GM19099 (cell line): Measurements from ENCODE around the gene FN1.

Source experiments
- POLR2A ChIP-seq: IDR thresholded peaks from 3 replicates; pipeline ENCODE4 v1.6.1; 2011; ENCODE audit warnings: low read depth; ENCODE audit not compliant: insufficient read length; ENCODE audit errors: extremely low read depth

Gene FN1

DNA sequence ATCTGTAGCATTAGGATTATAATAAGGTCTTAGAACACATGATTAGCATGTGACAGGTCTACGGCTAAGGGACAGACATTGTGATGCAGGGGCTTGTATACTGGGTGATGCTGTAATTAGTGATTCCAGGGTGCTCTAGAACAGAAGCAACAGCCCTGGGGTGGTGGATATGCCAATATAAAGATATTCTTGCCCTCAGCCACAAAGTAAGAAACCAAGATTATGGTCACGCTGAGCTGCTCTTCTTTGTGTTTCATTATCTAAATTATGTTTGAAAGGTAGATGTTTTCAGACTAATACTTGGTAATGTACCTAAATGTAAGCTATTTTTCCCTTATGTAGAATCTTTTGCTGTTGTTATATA is 45.3 kb downstream of the FN1 start:
- no peak for TF ChIP-seq POLR2A

DNA sequence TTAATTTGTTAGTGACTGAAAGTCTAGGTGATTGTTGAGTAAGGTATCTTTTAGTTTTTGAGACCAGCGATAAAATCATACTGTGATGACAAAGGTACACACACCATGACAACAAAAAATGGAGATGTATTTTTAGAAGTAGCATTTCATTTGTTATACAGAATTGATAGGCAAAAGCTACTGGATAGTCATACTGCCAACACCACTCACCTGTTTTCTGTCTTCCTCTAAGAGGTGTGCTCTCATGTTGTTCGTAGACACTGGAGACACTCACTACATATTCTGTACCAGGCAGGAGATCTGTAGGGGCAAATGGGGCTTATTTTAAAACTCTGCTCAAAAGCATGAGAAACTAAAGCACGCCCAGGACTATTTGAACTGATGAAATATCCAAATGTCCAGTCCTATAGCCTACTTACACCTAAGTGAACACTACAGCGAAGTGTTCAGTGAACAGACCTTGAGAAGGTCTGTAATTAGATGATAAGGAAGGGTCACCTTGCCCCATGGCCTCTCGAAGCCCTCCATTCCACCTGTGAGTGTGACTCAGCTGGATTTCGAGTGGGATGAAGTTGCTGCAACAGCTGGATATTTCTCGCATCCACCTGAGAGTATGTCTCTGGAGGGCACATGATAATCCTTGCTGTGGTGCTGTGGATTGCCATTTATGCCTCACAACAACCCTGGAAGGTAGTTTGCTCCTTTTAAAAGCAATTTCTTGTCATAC is 47.7 kb downstream of the FN1 start:
- TF ChIP-seq POLR2A: no peak

DNA sequence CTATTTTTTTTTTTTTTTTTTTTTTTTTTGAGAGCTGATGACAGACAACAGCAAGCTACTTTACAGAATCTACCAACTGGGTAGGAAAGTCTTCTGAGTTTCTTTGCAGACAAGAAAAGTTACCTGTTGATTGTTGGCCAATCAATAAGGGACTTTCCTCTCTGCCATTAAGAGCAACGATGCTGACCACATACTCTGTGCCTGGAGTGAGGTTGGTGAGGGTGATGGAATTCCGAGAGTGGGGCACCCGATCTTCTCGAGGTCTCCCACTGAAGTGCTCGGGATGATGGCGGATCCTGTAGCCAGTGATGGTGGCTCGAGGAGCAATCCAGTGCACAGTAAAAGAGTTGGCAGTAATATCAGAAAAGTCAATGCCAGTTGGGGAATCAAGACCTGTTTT is 49.3 kb downstream of the FN1 start:
- no peak for TF ChIP-seq POLR2A

DNA sequence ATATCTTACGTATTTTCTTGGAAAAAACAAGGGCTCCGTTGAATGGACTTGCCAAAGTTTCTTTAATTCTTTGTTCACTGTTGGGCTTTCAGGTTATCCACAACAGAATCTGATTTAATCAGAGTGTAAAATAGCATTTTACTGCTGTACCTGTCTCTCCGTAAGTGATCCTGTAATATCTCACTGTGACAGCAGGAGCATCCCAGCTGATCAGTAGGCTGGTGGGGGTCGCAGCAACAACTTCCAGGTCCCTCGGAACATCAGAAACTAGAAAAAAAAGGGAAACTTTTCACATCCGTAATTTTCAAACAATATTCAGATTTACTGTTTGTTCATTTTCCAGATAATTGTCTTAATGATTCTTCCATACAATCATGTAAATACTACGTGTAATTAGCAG is 51.2 kb downstream of the FN1 start:
- no peak for TF ChIP-seq POLR2A

DNA sequence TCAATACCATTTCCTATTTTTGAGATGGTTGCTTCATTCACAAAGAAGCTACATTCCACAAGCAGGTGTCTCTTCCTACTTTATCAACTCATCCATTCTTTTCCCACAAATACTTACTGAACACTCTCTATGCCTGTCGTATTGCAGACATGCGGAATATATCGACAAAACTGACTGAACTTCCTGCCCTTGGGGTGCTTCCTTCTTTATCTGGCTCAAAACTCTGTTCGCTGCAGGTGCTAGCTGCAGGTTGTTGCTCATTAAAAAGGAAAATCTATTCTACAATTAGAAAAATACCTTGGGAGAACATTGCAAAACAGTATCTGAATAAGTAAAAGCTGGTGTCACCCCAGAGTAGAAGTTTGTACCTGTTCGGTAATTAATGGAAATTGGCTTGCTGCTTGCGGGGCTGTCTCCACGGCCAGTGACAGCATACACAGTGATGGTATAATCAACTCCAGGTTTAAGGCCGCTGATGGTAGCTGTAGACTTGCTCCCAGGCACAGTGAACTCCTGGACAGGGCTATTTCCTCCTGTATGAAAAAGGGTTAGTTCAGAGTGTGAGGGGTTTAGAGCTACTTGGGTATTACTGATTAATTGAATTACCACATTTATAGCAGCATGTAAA is 52.1 kb downstream of the FN1 start:
- TF ChIP-seq POLR2A: no peak

DNA sequence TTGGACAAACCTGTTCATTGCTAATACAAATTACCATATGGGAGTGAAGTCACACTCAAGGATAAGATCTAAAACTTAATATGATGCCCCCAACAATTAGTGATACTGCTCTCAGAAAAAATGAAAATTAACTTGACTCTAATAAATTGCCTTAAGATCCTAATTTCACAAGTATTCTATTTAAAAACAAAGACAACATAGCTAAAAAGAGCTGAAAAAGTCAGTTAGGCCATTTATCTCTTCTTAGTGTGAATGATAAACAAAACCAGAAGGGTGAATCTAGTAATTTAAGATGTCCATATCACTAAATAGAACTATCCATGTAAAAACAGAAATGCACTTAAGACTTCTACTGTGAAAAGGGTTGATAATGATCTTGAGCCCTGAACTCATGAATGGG is 53.4 kb downstream of the FN1 start:
- no peak for TF ChIP-seq POLR2A

DNA sequence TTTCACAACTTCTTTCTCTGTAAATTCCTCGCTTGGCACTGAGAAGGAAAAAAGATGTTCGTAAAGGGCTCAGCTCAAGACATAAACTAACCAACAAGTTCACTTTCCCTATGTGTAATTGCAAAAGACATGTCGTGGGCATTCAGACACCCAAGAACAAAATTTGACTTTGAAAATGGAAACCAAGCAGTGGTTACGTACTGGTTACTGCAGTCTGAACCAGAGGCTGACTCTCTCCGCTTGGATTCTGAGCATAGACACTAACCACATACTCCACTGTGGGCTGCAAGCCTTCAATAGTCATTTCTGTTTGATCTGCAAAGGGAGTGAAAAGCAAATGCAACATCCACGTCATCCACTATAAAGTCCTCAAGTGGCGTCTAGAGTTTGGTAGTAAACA is 53.9 kb downstream of the FN1 start:
- TF ChIP-seq POLR2A: no peak

DNA sequence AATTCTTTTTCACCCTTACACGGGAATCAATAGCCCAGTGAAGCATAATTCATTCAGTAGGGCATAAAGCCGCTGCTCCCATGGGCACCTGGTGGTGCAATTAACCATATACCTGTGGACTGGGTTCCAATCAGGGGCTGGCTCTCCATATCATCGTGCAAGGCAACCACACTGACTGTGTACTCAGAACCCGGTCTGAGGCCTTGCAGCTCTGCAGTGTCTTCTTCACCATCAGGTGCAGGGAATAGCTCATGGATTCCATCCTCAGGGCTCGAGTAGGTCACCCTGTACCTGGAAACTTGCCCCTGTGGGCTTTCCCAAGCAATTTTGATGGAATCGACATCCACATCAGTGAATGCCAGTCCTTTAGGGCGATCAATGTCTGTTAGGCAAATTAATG is 55.2 kb downstream of the FN1 start:
- no peak for TF ChIP-seq POLR2A

DNA sequence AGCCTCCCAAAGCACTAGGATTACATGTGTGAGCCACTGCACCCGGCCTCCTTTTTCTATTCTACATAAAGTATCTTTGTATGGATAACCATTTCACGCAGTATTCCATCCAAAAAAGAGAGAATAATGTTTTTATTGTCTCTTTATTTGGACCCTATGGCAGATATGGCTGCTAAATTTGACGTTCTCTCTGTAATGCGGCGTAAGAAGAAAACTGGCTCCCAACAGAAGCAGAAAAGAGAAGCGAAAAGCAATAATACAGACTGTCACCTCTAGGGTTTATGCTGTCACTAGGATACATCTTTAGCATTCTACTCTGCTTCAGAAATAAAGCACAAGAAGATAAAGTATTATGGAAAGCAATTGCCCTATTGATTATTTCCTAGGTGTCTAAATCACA is 55.9 kb downstream of the FN1 start:
- TF ChIP-seq POLR2A: no peak

DNA sequence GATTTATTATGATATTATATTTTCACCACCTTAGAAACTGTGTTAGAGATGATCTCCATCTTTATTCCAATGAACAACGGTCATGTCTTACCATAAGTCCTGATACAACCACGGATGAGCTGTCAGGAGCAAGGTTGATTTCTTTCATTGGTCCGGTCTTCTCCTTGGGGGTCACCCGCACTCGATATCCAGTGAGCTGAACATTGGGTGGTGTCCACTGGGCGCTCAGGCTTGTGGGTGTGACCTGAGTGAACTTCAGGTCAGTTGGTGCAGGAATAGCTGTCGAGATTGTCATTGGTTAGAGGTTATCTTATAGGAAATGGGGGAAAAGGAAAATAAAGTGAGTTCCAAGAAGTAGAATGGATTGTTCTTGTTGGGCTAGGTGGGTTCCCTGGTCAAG is 56.8 kb downstream of the FN1 start:
- TF ChIP-seq POLR2A: no peak

DNA sequence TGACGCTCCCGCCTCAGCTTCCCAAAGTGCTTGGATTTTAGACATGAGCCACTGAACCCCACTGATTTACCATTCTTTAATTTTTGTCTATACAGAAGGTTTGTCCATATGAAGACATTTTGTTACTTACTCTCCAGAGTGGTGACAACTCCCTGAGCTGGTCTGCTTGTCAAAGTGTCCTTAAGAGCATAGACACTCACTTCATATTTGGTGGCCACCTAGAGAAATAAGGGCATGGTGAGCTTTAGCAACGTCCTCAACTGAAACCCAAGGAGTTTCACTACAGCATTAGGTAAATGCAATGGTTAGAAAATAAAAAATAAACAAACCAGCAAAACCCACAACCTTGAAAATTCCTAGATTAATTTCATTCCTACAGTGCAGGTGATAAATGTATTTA is 57.8 kb downstream of the FN1 start:
- TF ChIP-seq POLR2A: no peak

DNA sequence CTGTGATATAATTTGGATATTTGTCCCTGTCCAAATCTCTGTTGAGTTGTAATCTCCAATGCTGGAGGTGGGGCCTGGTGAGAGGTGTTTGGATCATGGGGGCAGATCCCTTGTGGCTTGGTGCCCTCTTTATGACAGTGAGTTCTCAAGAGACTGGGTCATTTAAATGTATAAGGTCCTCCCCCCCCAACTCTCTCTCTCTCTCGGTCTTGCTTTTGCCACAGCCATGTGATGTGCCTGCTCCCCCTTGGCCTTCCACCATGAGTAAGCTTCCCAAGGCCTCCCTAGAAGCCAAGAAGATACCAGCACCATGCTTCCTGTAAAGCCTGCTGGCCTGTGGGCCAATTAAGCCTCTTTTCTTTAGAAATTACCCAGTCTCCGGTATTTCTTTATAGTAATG is 58.6 kb downstream of the FN1 start:
- TF ChIP-seq POLR2A: no peak

DNA sequence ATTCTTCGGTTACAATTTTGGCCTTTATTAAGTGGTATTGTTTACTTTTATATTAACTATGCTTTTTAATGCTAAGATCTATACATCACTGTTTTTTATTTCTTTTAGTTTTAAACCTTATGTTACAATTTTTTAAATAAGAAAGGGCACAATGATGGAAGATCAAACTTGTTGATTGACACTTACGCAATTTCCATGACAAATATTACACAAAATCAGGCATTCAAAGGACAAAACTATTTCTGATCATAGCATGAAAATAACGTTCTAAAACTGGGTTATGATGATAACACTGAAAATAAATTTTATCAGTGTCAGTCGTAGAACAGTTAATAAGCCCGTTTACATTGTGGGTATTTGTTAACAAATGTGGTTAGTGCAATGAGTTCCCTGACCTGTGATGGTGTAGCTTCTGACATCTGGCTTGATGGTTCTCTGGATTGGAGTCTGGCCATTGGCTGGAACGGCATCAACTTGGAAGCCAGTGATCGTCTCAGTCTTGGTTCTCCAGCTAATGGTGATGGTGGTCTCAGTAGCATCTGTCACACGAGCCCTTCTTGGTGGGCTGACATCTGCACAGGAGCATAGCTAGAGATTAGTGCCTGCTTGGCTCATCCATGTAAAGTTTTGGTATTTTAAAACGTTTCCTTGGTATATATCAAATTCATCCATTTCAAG is 59.6 kb downstream of the FN1 start:
- TF ChIP-seq POLR2A: no peak

DNA sequence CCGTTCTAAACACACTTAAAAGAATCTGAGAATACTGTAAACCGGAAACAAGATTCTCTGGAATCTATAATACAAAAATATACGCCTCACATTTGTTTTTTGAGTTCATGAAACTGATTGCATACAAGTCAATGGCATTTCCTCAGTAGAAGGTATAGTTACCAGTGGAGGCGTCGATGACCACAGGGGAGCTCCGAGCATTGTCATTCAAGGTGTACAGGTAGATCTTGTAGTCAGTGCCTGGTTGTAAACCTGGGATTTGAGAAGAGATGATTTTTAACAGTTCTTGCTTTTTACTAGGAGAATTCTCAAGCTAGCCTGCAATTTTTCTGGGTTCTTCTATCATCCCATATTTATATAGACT is 60.4 kb downstream of the FN1 start:
- no peak for TF ChIP-seq POLR2A

DNA sequence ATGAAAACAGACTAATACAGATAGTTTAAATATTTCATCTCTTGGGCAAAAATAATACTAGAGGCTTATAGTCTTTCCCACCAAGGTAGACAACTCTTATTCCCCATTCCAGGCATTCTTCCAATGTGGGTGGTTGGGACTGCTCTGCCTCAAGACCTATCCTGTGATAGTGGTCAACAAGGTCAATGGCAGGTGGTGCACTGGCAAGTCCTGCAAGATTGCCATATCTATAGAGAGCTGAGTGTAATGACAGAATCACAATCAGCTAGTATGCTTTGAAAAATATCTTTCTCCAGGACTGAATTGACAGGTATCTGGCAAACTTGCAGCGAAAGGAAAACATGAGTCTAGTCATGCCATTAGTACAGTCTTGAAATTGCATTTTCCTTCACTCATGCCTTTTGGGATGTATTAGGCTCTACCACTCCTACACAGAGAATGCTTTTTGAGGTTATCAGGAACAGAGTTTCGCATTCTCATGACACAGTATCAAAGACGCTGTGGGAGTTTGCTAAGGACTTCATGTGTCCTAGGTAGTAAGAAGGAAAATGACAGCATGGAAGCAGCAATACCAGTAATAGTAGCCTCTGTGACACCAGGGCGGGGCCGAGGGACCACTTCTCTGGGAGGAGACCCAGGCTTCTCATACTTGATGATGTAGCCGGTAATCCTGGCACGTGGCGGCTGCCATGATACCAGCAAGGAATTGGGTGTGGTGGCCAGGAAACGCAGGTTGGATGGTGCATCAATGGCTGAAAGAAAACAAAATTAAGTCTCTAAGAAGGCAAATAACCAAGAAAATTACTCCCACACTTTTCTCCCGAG is 61.0 kb downstream of the FN1 start:
- TF ChIP-seq POLR2A: no peak

DNA sequence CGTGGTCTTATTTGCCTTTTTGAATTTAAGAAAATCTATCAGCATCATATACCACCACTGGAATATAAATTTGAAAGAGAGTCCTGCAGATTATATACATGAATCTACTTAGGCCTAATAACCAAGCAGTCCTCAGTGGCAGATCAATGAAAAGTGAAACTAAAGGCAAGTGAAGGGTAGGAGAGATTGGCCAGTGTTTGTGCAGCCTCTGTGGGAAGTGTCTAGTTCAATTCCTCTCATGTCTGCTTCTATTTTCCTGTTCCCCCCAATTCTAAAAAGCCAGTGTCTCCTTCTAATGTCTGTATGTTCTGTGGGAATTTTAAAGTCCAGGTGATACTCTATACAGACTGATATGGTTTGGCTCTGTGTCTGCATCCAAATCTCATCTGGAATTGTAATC is 61.9 kb downstream of the FN1 start:
- TF ChIP-seq POLR2A: no peak

DNA sequence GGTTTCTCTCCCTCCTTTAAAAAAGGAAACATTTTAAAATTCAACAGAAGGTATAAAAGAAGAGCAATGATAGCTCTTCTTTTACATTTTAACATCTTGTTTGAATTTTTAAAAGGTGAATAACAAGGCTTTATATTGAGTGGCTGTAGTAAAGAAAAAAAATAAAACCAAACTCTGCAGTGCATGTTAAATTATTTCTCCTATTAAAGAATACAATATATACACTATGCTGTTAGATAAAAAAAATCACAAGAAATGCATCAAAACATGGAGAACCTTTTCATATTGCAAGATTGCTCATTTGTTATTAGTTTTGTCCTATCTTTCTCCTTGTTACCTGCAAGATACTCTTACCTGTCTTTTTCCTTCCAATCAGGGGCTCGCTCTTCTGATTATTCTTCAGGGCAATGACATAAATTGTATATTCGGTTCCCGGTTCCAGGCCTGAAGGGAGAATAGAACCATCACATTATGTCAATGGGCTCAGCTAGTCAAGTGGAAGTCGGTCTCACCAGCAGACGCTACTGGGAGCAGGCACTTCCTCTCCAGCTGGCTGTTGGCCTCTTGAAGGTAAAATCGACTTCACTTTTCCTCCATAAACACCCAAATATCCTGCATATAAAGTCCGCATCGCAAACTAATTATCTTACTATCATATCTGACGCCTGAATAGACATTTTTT is 62.8 kb downstream of the FN1 start:
- no peak for TF ChIP-seq POLR2A
